ENCODE data around the gene HADH. TPM values are rescaled to one million over a fixed set of nuclear protein-coding genes. Genes with fewer than 3 reads are reported as not detected.

Gene HADH
- total RNA-seq, 5 donors from 2014 or later (not counting 1 experiment from before 2014, with no cell fraction given) = 14.2 to 25.0 (median 17.8) TPM

- Histone ChIP-seq H3K9me3 (no peaks in the 10 kb centered on the region), H3K4me3 (ENCODE audit: control insufficient read depth in 1 of 2, extremely low read depth in 1 of 2, low read length in 1 of 2) (no peak overlapping the region), H3K36me3 (ENCODE audit: control insufficient read depth in 2 of 2, extremely low read depth in 1 of 2, insufficient read depth in 1 of 2, low read length in 1 of 2) (no peaks in the 10 kb centered on the region), H3K27me3 (replicated peaks in 1 of 2; ENCODE audit: control insufficient read depth in 2 of 2, extremely low read depth in 1 of 2, insufficient read depth in 2 of 2, low read length in 1 of 2) (no peaks in the 10 kb centered on the region), H3K4me1 (ENCODE audit: control insufficient read depth in 1 of 2, extremely low read depth in 1 of 2, insufficient read depth in 2 of 2, low read length in 2 of 2) (peaks cover 17 to 19% of the 10 kb centered on the region in 2 experiments), H3K27ac (ENCODE audit: low read length) (no peak overlapping the region)
- POLR2A ChIA-PET = interaction anchor here in 1 of 2 donors (0.9 kb wide), 1 partner anchor 658 kb away, joined by 3 read pairs; the partner anchor contains the start of gene OSTC
- no peak for ATAC-seq (replicated peaks in 1 of 4)
- no peaks in the 10 kb centered on the region for H3K27me3 Mint-ChIP-seq
- 78% methylated on average over 2 of the region's 3 CpGs for WGBS (ENCODE audit: insufficient coverage)
- CTCF ChIA-PET = no interaction called here
- peaks cover 63 to 79% (median 65%) of the 10 kb centered on the region in 3 donors for H3K4me1 Mint-ChIP-seq
- DNase-seq = no peak
- no peak overlapping the region for H3K27ac Mint-ChIP-seq
- H3K36me3 Mint-ChIP-seq = peaks cover 6% of the 10 kb centered on the region
- peak overlapping the region in 2 of 3 donors; percentile 96 to 97 for H3K4me3 Mint-ChIP-seq
- H3K9me3 Mint-ChIP-seq = no peaks in the 10 kb centered on the region
Observed at GRCh38 chr4:107991945-107992630, 2.4 kb downstream of the HADH start.

- ATAC-seq (replicated peaks in 1 of 4) (no peak), DNase-seq (no peak)
- ChIA-PET CTCF (interaction anchor here (0.6 to 1.3 kb wide), 5 partner anchors 22 to 1583 kb away, joined by 3 to 4 read pairs (median 3); no protein-coding TSS in a partner anchor), POLR2A (interaction anchor here in 1 of 2 donors (0.6 kb wide), 3 partner anchors 10 to 1746 kb away, joined by 3 to 5 read pairs (median 3); no protein-coding TSS in a partner anchor)
- 43% methylated on average over 1 of the region's 3 CpGs for WGBS (ENCODE audit: insufficient coverage)
- peaks cover 12 to 18% of the 10 kb centered on the region in 2 experiments for H3K4me1 ChIP-seq (ENCODE audit: control insufficient read depth in 1 of 2, extremely low read depth in 1 of 2, insufficient read depth in 2 of 2, low read length in 2 of 2)
- Mint-ChIP-seq H3K27ac (peak overlapping the region in 1 of 2 donors; percentile 12), H3K9me3 (no peaks in the 10 kb centered on the region), H3K4me1 (peaks cover 57 to 83% (median 57%) of the 10 kb centered on the region in 3 donors), H3K4me3 (no peak overlapping the region), H3K36me3 (peaks cover 8% of the 10 kb centered on the region), H3K27me3 (no peaks in the 10 kb centered on the region)
- no peaks in the 10 kb centered on the region for H3K9me3 ChIP-seq
- no peak overlapping the region for H3K4me3 ChIP-seq (ENCODE audit: control insufficient read depth in 1 of 2, extremely low read depth in 1 of 2, low read length in 1 of 2)
- no peaks in the 10 kb centered on the region for H3K27me3 ChIP-seq (replicated peaks in 1 of 2; ENCODE audit: control insufficient read depth in 2 of 2, extremely low read depth in 1 of 2, insufficient read depth in 2 of 2, low read length in 1 of 2)
- no peak overlapping the region for H3K27ac ChIP-seq (ENCODE audit: low read length)
- H3K36me3 ChIP-seq (ENCODE audit: control insufficient read depth in 2 of 2, extremely low read depth in 1 of 2, insufficient read depth in 1 of 2, low read length in 1 of 2) = no peaks in the 10 kb centered on the region
Observed at GRCh38 chr4:107993969-107994368, 4.3 kb downstream of the HADH start.

- Histone ChIP-seq H3K27ac (ENCODE audit: low read length) (no peak overlapping the region), H3K4me3 (ENCODE audit: control insufficient read depth in 1 of 2, extremely low read depth in 1 of 2, low read length in 1 of 2) (no peak overlapping the region), H3K36me3 (ENCODE audit: control insufficient read depth in 2 of 2, extremely low read depth in 1 of 2, insufficient read depth in 1 of 2, low read length in 1 of 2) (no peaks in the 10 kb centered on the region), H3K27me3 (replicated peaks in 1 of 2; ENCODE audit: control insufficient read depth in 2 of 2, extremely low read depth in 1 of 2, insufficient read depth in 2 of 2, low read length in 1 of 2) (no peaks in the 10 kb centered on the region), H3K9me3 (no peaks in the 10 kb centered on the region), H3K4me1 (ENCODE audit: control insufficient read depth in 1 of 2, extremely low read depth in 1 of 2, insufficient read depth in 2 of 2, low read length in 2 of 2) (peaks cover 10 to 14% of the 10 kb centered on the region in 2 experiments)
- no peak for DNase-seq
- H3K36me3 Mint-ChIP-seq = peaks cover 14% of the 10 kb centered on the region
- ChIA-PET CTCF (interaction anchor here in 1 of 2 donors (0.7 to 1.1 kb wide), 2 partner anchors 21 to 288 kb away, joined by 4 read pairs; no protein-coding TSS in a partner anchor), POLR2A (no interaction called here)
- H3K4me1 Mint-ChIP-seq = peaks cover 51 to 88% (median 54%) of the 10 kb centered on the region in 3 donors
- H3K9me3 Mint-ChIP-seq = no peaks in the 10 kb centered on the region
- no peak overlapping the region for H3K4me3 Mint-ChIP-seq
- H3K27ac Mint-ChIP-seq = no peak overlapping the region
- H3K27me3 Mint-ChIP-seq = no peaks in the 10 kb centered on the region
- ATAC-seq (replicated peaks in 1 of 4) = no peak
Observed at GRCh38 chr4:107994894-107995293, 5.2 kb downstream of the HADH start.

GRCh38 chr4:107996949-107997788 lies 7.5 kb downstream of the HADH start:
- no peak for ATAC-seq (replicated peaks in 1 of 4)
- no peak for DNase-seq
- H3K27ac Mint-ChIP-seq = no peak overlapping the region
- H3K4me1 Mint-ChIP-seq = peaks cover 36 to 79% (median 43%) of the 10 kb centered on the region in 3 donors
- no peaks in the 10 kb centered on the region for H3K9me3 Mint-ChIP-seq
- peaks cover 2 to 12% of the 10 kb centered on the region in 2 experiments for H3K4me1 ChIP-seq (ENCODE audit: control insufficient read depth in 1 of 2, extremely low read depth in 1 of 2, insufficient read depth in 2 of 2, low read length in 2 of 2)
- H3K27me3 Mint-ChIP-seq = no peaks in the 10 kb centered on the region
- peaks cover 26% of the 10 kb centered on the region for H3K36me3 Mint-ChIP-seq
- WGBS (ENCODE audit: insufficient coverage) = 93% methylated on average over 3 of the region's 5 CpGs
- no peak overlapping the region for H3K4me3 ChIP-seq (ENCODE audit: control insufficient read depth in 1 of 2, extremely low read depth in 1 of 2, low read length in 1 of 2)
- ChIA-PET CTCF (interaction anchor here in 1 of 2 donors (0.6 kb wide), 1 partner anchor 57 kb away, joined by 5 read pairs; no protein-coding TSS in a partner anchor), POLR2A (no interaction called here)
- no peaks in the 10 kb centered on the region for H3K36me3 ChIP-seq (ENCODE audit: control insufficient read depth in 2 of 2, extremely low read depth in 1 of 2, insufficient read depth in 1 of 2, low read length in 1 of 2)
- H3K9me3 ChIP-seq = no peaks in the 10 kb centered on the region
- no peak overlapping the region for H3K4me3 Mint-ChIP-seq
- no peak overlapping the region for H3K27ac ChIP-seq (ENCODE audit: low read length)
- H3K27me3 ChIP-seq (replicated peaks in 1 of 2; ENCODE audit: control insufficient read depth in 2 of 2, extremely low read depth in 1 of 2, insufficient read depth in 2 of 2, low read length in 1 of 2) = no peaks in the 10 kb centered on the region

- no peak overlapping the region for H3K27ac ChIP-seq (ENCODE audit: low read length)
- Mint-ChIP-seq H3K36me3 (peaks cover 29% of the 10 kb centered on the region), H3K27me3 (no peaks in the 10 kb centered on the region), H3K4me3 (no peak overlapping the region), H3K4me1 (peaks cover 33 to 79% (median 41%) of the 10 kb centered on the region in 3 donors), H3K27ac (no peak overlapping the region), H3K9me3 (no peaks in the 10 kb centered on the region)
- WGBS (ENCODE audit: insufficient coverage) = no CpG with 5 or more reads among the region's 2 CpGs
- ChIA-PET CTCF (interaction anchor here in 1 of 2 donors (0.6 kb wide), 1 partner anchor 57 kb away, joined by 5 read pairs; no protein-coding TSS in a partner anchor), POLR2A (no interaction called here)
- DNase-seq (no peak), ATAC-seq (replicated peaks in 1 of 4) (no peak)
- H3K9me3 ChIP-seq = no peaks in the 10 kb centered on the region
- no peaks in the 10 kb centered on the region for H3K27me3 ChIP-seq (replicated peaks in 1 of 2; ENCODE audit: control insufficient read depth in 2 of 2, extremely low read depth in 1 of 2, insufficient read depth in 2 of 2, low read length in 1 of 2)
- no peaks in the 10 kb centered on the region for H3K36me3 ChIP-seq (ENCODE audit: control insufficient read depth in 2 of 2, extremely low read depth in 1 of 2, insufficient read depth in 1 of 2, low read length in 1 of 2)
- no peak overlapping the region for H3K4me3 ChIP-seq (ENCODE audit: control insufficient read depth in 1 of 2, extremely low read depth in 1 of 2, low read length in 1 of 2)
- peaks cover 2 to 10% of the 10 kb centered on the region in 2 experiments for H3K4me1 ChIP-seq (ENCODE audit: control insufficient read depth in 1 of 2, extremely low read depth in 1 of 2, insufficient read depth in 2 of 2, low read length in 2 of 2)
Observed at GRCh38 chr4:107997794-107998193, 8.1 kb downstream of the HADH start.

- H3K4me1 ChIP-seq (ENCODE audit: control insufficient read depth in 1 of 2, extremely low read depth in 1 of 2, insufficient read depth in 2 of 2, low read length in 2 of 2) = peaks cover 7 to 16% of the 10 kb centered on the region in 2 experiments
- no peak overlapping the region for H3K27ac ChIP-seq (ENCODE audit: low read length)
- no peak overlapping the region for H3K4me3 ChIP-seq (ENCODE audit: control insufficient read depth in 1 of 2, extremely low read depth in 1 of 2, low read length in 1 of 2)
- ATAC-seq (replicated peaks in 1 of 4) (no peak), DNase-seq (no peak)
- no peaks in the 10 kb centered on the region for H3K36me3 ChIP-seq (ENCODE audit: control insufficient read depth in 2 of 2, extremely low read depth in 1 of 2, insufficient read depth in 1 of 2, low read length in 1 of 2)
- H3K9me3 Mint-ChIP-seq = no peaks in the 10 kb centered on the region
- H3K4me3 Mint-ChIP-seq = no peak overlapping the region
- H3K4me1 Mint-ChIP-seq = peaks cover 33 to 80% (median 40%) of the 10 kb centered on the region in 3 donors
- H3K27me3 Mint-ChIP-seq = no peaks in the 10 kb centered on the region
- peaks cover 29% of the 10 kb centered on the region for H3K36me3 Mint-ChIP-seq
- no CpG with 5 or more reads among the region's 2 CpGs for WGBS (ENCODE audit: insufficient coverage)
- POLR2A ChIA-PET = interaction anchor here in 1 of 2 donors (0.5 kb wide), 2 partner anchors 643 to 658 kb away, joined by 4 to 5 read pairs; no protein-coding TSS in a partner anchor
- no peak overlapping the region for H3K27ac Mint-ChIP-seq
- H3K27me3 ChIP-seq (replicated peaks in 1 of 2; ENCODE audit: control insufficient read depth in 2 of 2, extremely low read depth in 1 of 2, insufficient read depth in 2 of 2, low read length in 1 of 2) = no peaks in the 10 kb centered on the region
- no peaks in the 10 kb centered on the region for H3K9me3 ChIP-seq
- CTCF ChIA-PET = interaction anchor here in 1 of 2 donors (1.0 kb wide), 1 partner anchor 19 kb away, joined by 6 read pairs; no protein-coding TSS in a partner anchor
Observed at GRCh38 chr4:107999932-108000539, 10.3 kb downstream of the HADH start.
